GM18907 (cell line): ENCODE measurements around the gene SLC7A14.

ENCODE experiments used
- ATAC-seq: cut with Tn5 transposase; IDR thresholded peaks from one replicate; pipeline ENCODE4 v1.9.1; 2021; ENCODE audit warnings: mild to moderate bottlenecking, moderate library complexity; ENCODE audit not compliant: unreplicated experiment

The SLC7A14 gene

GRCh38 chr3:170473358-170473757 lies 112.5 kb downstream of the SLC7A14 start:
- no peak for ATAC-seq

GRCh38 chr3:170471149-170471548 lies 114.7 kb downstream of the SLC7A14 start:
- ATAC-seq: no peak

GRCh38 chr3:170470063-170471016 lies 115.5 kb downstream of the SLC7A14 start:
- no peak for ATAC-seq

GRCh38 chr3:170469151-170470062 lies 116.5 kb downstream of the SLC7A14 start:
- ATAC-seq: no peak

DNA sequence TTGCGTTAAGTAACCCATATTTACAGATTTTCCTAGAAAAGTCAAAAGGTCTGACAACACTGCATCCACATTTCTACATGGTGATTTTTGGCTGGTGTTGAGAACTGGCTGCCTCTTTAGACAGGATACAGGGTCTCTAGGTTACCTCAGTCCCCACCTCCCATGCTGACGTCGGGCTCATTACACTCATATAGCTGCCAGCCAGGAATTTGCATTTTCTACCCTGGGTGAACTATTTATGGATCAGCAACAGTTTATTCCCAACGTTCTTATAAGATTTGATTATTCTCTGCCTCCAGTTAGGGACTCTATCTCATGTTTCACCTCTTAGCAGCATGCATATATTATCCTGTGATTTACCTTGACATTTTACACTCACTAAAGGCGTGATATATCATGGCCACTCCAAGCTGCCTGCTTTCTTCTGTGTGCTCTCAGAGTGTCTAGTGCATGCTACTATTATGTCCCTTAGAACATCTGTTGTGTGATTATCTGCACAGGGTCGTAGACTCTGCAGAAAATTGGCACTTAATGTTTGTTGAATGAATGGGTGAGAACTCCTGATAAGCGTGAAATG lies 118.2 kb downstream of the SLC7A14 start:
- ATAC-seq: no peak

DNA sequence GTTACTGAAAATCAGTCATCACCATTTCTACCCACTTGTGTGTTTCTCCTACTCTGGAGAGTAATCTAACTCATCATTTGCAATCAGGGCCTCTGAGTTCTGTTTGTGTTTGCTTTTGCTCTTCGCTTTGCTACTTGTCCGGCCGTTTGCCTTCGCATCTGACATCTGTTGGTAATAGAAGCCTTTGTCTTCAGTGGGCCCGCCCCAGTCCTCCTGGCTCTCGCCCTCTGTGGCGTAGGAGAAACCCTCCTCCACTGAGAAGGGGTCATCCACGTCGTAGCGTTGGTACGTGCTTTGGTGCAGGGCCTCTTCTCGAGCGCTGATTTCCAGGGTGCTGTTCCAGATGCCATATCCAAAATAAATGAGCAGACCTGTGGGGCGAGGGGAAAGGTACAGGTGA lies 118.9 kb downstream of the SLC7A14 start:
- ATAC-seq: no peak

- no peak for ATAC-seq
Measured at GRCh38 chr3:170465955-170466354, 119.9 kb downstream of the SLC7A14 start.

DNA sequence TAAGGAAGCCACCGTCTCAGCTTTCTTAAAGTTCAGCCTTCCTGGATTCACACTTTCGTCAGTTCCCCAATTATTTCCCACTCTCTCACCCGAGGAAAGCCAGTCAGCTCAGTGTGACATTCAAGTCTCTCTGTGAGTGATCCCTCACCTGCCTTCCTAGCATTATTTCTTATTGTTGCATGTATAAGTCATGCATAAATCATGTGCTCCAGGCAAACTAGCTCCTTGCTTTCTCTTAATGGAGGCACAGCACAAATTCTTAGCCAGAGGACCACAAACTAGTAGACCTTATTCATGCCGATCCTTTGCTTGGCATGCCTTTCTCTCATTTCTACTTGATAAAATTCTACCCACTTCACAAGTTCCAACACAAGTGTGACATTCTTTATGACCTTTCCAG lies 122.9 kb downstream of the SLC7A14 start:
- no peak for ATAC-seq

DNA sequence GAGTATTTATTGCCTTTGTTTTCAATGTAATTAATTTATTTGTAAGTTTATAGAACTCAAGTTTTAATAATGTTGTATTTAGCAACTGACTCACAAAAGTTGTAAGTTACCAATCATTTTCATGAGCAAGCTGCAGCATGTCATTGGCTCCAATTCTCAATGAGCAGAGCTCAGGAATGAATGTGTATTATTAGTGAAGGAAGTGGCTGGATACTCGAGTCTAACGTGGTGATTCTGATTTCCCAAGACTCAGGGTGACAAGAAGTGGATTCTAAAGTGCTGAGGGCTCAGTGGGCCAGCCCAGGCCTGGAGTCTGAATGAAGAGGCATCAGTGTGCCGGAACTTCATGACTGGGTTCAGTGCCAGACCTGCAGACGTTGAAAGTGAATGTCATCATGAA lies 127.6 kb downstream of the SLC7A14 start:
- no peak for ATAC-seq

- ATAC-seq: no peak
Measured at GRCh38 chr3:170454509-170454908, 131.4 kb downstream of the SLC7A14 start.

GRCh38 chr3:170450039-170450438 lies 135.8 kb downstream of the SLC7A14 start:
- no peak for ATAC-seq

- ATAC-seq: no peak
Measured at GRCh38 chr3:170448584-170448983, 137.3 kb downstream of the SLC7A14 start.

DNA sequence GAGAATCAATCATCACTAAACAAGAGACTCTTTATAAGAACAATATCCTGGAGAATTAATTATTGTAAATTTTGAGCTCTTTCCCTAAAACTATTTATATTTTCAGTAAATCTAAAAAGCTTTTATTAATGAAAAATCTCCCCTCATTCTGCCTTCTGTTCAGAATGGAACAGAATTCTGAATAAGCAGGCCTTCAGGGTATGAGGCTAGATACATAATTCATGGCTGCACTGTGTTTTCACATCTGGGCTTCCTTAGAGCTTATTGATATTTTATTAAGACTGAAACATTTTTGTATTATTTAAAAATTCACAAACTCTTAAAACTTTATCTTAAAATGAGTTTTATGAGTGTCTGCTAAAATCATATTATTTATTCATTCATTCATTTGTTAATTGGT lies 142.4 kb downstream of the SLC7A14 start:
- no peak for ATAC-seq

DNA sequence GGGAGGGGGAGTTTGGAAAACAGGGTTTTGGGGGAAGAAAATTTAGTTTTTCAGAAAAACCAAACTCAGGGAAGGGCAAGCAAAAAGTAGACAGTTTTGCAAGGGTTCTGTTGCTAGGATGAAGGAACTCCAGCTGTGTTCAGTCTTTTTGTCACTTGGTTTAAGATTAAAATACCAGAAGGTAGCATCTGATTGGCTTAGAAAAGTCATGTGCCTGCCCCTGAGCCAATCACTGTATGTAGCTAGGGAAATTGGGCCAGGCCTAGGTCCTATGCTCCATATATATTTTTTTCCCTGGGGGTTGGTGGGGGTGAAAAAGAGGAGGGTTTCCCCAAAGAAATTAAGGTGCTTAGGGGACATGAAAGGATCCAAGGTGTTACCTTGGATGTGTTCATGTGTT lies 142.9 kb downstream of the SLC7A14 start:
- no peak for ATAC-seq

DNA sequence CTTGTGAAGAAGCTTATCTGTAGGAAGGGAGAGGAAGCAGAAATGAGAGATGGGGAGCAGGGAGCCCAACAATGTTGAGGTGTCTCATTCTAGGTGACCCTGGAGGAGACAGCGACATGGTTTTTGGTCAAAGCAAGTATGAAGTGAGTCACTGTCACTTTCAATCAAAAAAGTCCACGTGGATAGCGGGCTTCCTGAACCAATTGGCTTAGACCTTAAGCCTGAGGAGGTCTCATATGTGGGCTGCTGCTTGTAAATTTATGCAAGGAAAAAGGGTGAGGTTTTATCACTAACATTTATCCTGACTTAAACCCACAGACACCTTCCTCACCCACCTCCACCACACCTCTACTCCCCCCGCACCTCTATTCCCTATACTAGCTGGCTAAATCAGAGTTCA lies 144.5 kb downstream of the SLC7A14 start:
- ATAC-seq: no peak

DNA sequence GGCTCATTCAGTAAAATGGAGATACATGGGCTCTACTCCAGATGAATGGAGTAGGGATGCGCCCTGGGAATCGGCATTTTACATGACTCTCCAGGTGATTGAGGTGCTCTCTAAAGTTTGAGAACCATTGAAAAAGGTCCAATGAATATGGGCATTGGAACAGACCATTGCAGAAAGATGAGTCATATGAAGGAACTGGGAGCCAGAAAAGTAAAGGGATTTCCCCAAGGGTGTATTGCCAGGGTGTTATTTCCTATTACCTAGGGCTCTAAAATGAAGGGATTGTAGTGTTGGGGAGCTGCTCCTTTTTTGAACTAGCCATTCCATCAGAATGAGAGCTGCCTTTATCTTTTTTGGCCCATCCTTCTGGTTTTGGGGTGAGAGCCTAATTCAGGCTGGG lies 145.5 kb downstream of the SLC7A14 start:
- ATAC-seq: no peak

GRCh38 chr3:170438836-170439235 lies 147.0 kb downstream of the SLC7A14 start:
- ATAC-seq: no peak

DNA sequence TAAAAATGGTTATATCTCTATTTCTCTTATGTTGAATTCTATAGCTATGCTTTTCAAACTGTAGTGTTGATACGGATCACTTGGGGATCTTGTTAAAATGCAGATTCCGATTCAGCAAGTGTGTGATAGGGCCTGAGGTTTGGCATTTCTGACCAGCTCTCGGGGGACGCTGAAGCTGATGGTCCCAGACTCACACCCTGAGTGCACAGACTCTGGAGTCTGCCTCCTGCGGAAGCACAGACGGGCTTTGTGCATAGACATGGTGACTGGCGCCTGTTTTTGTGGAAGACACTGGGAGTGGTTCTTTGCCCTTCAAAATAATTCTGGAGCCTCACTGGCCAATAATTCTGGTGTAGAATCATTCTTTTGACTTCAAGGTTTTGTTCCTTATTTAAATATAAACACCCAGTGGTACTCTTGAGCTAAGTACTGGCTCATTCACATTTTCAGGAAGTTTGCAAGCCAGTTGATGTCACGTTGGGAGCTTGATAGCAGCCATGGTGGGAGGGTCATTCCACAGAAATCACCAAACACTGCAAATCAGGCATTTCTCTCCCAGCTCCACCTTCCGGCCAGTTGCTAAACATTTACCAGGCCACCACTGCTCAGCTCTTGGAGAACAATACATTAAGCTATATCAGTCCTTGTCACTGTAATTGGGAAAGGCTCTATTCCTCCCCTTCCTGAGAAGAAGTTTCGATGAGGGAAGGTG lies 148.0 kb downstream of the SLC7A14 start:
- no peak for ATAC-seq

- ATAC-seq: no peak
Measured at GRCh38 chr3:170437176-170437575, 148.7 kb downstream of the SLC7A14 start.

DNA sequence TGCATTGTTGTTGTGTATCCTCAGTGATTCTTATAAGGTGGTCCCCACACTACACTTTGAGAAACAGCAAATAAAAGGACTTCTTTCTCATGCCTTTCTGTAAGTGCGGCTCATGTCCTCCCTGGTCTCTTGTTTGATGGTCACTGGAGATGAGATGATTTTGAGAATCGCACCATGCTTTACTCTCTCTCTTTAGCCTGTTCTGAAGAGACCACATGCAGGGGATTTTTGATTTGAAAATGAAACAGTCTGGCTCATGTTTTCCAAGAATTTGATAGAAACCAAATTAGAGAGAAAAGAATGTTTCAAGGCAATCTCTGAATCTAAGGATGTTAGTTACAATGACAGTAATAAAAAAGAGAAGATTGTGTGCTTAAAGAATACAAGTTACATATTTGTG lies 149.2 kb downstream of the SLC7A14 start:
- ATAC-seq: no peak

DNA sequence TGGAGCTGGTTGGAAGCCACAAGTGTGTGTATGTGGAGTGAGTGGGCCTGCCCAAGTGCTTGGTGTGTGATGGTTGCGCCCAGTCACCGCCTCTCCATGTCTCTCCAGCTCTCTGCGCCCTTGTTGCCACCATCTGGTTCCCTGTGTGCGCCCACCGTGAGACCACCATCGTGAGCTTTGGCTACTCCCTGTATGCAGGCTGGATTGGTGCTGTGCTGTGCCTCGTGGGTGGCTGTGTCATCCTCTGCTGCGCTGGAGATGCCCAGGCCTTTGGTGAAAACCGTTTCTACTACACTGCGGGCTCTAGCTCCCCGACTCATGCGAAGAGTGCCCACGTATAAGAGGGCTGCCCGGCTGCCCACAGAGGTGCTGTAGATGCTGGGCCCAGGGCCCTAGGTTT lies 153.5 kb downstream of the SLC7A14 start:
- no peak for ATAC-seq
